Measurements from ENCODE around the gene IGF1.
A peak's percentile ranks its signal among the peaks of the same experiment; 100 is the strongest.

Gene IGF1

DNA sequence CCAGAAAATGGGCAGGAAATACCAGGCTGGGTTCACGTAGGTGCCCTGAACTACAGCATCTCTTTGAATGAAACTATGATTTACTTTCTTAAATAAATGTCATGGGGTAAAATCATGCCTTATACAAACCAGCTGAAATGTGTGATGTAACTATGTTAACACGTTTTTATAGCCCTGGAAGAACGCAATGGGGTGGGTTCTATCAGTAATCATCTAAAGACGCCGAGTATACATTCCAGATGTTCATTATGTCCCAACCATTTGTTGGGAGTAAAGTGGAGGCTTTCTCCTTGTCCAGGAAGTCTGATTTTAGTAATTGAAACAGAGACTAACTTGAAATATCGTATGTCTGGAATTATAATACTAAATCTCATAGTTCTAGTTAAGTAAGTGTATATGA lies 16.2 kb upstream of the IGF1 start:
- DNase-seq = no peak

DNA sequence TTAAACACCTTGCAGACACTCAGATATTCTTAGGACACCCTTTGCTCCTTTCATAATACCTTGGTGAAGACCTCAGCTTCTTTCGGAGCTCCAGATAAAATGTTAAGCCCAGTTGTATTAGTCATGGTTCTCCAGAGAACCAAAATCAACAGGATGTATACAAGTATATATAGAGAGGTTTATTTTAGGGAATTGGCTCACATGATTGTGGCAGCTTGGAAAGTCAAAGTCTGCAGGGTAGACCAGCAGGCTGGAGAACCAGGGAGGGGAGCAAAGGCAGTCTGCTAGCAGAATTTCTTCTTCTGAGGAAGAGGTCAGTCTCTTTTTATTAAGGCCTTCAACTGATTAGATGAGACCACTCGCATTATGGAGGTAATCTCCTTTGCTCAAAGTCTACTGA lies 6.9 kb upstream of the IGF1 start:
- DNase-seq = no peak

DNA sequence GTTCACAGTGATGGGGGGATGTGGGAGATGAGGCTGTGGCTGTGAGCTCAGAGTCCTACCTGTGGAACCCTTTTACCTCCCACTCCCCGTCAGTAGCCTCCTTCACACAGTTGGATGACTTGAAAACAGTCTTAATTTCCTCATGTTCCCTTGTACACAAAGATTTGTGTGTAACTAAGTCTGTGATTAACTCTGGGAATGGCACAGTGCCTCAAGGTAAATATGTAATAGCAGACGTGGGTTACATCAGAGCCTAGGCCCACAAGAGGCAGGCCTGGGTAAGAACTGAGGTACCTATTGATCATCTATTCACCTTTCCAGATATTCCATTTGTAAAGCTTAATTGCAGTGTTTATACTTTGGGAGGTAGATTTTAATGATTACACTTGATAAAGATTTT lies 5.8 kb upstream of the IGF1 start:
- DNase-seq = no peak

DNA sequence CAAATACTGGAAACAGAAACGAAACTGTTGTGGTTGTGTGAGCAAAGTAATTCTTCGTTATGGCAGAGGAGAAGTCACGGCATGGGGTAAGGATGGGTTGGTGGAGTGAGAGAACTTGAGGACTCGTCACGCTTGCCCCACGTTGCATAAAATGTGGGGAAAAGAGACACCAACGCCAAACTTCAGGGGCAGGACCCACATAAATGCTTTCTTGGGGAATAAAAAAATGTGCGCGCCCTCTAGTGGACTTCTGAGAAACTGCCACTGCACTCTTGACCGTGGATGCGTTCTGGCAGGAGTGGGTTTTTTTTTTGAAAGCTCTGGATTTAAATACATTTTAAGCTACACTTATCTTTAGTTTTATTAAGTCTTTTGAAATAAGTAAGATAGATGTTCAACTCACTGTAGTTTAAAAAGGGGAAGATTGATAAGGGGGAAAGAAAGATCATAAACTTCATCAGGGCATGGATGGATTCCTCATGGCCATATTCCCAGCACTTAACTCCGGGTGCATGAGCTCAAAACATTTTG lies 4.1 kb upstream of the IGF1 start:
- DNase-seq = peak; percentile 14

DNA sequence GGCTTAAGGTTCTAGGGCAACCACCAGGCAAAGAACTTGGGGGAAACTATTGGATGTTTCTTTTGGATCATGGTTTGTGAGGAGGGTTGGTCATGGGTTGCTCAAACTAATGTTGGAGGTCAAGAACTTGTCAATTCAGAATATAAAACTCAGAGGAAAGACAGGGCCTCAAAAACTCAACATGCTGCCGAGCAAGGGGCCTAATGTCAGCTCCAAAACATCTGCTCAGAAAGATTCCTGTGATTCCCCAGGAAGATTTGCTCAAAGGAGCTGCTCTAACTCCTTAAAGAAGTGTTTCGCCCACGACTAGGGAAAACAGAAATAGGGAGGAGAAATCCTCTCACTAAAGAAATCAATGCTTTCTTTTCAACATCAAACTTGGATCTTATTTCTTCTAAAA lies 3.7 kb upstream of the IGF1 start:
- DNase-seq = no peak

DNA sequence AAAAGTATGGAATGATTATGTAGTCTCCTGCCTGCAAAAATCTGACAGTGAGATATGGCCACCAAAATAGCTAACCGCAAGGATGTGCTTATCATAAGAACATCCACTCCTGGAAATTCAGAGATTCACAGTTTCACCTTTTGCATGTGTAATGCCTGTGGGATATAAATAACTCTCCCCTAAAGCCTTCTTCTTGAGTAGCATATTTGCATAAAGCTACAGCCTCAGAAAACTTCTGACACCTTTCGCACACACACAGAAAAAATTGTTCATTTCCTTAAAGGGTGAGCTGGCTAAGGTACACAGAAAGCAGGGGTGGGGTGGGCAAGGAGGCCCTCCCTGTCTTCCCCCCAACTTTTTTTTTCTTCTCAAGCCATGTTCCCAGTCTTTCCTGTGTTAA lies 3.1 kb upstream of the IGF1 start:
- no peak for DNase-seq

DNA sequence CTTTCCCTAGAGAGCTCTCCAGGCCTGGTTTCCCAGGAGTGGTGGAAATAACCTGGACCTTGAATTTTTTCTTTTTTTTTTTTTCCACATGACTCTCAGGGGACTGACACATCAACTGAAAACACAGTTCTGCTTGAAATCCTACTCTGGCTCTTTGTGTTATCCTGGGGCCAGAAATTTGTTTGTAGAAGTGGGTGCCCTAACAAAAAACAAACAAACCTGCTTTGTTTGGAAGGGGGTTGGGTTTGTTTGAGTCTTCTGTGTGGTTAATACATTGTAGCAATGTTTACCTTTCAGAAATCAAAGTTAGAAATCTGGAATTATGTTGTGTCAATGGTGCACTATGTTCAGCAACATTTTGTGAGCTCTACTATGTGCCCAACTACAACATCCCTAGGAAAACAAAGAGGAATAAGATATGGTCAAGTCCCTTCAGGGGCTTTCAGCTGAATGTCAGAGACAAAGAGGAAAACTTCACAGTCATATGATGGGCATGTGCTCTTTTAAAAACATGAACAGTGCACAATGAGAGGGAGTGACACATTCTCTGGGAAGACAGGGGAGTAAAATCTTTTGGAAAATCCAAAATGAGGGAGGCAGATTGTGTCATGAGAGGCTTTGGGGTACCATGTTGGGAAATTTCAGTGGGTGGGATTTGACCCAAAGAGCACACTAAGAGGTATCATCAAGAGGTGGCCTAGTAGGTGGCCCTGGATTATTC lies 1.5 kb upstream of the IGF1 start:
- DNase-seq = no peak

DNA sequence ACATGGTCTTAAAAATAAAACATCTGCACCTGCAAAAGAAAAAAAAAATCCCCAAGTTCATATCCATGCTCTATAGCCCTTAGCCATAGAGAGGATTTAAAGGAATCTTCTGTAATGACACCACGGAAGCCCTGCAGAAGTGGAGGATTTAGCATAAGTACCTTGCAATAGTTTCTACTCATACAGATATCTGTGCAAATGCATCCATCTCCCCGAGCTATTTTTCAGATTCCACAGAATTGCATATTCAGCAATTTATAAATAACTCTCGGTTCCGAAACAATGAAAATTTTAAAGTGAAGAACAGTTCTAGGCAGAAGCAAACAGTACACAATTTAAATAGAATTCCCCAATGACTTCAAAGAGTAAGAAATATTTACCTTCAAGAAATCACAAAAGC lies 424 bp downstream of the IGF1 start:
- DNase-seq = no peak

DNA sequence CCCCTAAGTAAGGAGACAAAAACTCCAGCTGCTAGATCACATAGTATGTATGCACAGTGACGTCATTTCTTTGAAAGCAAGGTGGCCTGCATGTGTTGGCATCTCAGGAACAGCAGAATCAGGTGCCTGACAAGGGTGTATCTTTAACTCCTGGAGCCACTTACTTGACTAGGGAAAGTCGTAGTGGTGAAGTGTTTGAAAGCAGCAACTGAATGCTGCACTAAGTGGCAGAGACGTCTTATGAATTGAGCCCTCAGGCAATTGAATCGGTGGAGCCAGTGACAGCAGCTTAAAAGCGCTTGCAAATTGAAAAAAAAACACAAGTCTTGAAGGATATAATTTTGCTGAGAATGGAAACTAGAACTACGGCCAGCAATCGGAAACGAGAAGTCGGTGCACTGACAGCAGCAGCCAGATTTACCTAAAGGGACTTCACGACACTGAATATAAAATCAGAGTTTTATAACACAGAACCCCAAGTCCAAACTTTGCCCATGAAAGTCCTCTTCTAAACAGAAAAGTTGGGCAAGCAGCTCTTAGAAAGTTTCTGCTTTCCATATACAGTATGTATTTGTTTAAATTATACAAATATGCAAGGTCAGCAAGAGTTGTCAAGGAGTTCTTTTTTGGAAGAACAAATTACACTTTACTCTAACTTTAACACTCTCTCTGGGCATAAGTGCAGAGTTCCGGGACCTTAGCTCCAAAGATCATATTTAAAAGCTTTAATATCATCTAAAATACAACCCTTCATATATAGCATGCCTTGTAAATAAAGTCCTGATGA lies 1.1 kb downstream of the IGF1 start:
- no peak for DNase-seq

DNA sequence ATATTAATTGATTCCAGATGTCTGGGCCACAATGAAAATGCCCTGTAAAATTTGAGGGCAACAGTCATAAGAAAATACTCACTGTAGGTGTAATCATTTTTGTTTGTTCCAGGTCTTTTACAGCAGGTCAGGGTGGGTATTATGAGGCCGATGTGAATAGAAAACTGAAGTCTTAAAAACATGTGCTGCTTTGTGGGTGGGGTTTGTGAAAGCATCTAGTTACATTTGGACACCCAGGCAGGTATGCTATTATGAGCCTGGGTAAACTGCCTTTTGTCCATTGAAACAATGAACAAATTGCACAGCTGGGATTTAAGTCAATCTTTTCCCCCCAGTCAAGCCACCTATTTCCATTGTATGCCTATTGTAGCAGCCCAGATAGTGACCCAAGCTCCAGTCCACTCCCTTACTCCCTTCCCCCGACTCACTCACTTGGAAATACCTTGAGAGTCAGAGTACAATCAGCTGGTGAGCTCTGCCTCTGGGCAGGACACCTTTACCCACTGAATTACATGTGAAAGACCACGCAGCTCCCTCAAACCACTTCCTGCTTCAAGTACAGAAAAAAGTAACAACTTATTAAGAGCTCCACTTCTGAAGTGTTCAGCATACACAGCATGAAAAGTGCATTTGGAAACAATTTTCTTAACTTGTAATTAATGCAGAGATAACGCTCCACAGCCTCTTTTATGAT lies 1.8 kb downstream of the IGF1 start:
- peak; percentile 8 for DNase-seq

DNA sequence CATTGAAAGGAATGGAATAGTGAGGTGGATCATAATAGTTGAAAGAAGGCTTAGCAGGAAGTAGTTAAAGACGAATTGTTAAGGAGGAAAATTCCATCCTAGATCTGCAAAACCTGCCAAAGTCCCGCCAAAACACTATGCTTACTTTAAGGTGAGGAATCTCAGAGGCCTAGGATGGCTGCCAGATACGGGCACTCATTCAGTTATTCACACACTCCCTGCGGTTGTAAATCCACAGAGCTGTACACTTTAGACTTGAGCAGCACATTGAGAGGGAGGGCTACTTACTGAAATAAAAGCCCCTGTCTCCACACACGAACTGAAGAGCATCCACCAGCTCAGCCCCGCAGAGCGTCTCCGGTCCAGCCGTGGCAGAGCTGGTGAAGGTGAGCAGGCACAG lies 5.0 kb downstream of the IGF1 start:
- no peak for DNase-seq

DNA sequence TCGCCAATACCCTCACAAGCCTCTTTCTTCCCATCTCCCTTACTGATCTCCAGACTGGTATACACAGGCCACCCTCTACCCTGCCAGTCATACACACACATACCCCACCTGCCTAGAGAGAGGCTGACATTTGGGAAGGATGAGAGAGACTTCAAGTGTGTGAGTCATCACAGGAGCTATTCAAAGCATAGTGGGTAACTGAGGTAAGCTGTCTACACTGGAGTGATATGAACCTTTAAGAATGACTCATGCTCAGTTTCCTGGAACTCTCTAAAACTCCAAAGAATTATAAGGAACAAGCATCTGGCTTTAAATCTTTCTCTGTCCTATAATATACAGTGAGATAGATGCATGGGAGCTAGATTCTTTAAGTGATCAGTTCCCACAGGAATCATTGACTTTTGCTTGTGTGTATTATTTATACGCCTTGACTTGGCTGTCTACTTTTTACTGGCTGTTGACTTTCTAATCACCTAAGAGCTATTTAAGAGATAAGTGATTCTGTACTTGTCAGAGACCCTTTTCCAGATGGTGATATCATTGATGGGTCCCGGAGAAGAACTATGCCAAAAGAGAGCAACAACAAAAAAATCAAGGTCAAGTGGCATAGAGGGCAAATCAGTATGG lies 5.8 kb downstream of the IGF1 start:
- no peak for DNase-seq

DNA sequence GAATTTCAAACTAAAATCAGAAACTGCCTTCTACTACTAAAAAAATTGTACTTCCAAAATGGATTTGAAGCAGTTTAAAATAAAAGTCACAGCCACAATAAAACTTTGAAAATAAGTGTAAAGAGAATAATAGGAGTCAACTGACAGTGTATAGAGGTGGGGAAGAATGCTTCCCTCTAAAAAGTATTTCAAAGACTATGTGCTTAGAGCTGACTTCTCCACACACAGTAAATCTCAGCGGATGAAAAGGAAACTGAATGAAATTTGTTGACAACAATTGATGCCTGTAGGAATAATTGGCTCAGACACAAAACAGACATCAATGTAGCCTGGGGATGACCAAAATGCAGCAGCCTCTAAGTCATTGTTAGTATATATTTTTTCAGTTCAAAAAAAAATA lies 7.9 kb downstream of the IGF1 start:
- DNase-seq = no peak

DNA sequence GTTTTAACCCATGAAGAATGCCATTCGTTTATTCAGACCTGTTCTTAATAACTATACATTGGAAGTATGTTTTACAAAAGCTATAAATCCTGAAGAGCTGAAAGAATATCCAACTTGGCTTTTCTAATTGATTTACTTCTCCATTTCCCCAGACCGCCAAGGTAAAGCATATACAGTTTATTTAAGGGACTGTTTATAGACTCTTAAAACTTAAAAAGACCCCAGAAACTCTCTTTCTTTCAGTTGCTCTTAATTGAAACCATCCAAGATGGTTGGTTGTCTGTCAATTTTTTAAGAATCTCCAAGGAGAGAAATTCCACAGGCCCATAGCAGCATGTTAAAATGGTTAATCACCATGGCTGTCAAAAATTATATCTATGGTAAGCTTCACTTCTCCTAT lies 8.8 kb downstream of the IGF1 start:
- no peak for DNase-seq

DNA sequence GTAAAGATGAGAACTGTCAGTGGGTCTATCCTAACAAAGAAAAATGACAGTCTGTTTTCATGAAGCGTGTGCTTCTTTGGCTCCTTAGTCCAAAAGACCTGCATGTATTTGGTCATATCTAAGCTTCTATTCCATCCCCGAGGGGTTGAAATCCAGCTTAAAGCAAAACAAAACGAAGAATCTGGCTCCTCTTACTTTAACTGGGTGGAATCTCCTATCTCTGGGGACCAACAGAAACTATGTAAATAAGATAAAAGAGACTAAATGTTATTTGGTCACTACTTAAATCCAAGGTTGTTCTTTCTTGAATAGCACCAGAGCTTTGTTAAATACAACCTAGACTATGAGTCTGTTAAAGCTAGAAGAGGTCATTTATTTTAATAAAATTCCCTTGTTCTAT lies 9.4 kb downstream of the IGF1 start:
- no peak for DNase-seq

DNA sequence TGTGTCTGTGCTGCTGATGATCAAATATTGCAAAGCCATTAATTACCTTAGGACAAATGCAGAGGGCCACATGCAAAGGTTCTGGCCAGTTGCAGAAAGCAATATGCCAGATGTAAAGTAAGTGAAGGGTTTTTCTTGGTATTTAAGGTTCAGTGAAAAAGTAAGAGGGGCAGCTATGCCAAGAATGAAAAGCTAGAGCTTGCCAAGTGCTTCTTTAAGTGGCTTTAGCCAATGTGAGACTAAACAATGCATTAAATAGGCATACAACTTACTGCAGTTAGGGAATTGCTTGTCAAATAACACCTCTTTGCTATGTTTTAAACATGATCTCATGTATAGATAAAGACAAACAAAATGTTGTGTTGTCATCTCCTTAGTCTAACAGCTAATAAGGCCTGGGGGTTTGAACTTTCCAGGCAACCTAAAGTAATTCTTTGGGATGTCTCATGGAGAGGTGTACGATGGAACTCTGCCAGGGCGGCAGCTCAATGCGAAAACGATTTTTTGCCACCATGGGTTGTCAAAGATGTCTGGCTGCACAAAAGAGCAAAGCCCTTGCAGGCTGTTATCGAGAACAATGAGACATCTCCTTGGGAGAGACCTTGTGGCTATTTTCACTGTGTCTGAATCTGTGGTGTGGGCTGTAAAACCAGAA lies 12.0 kb downstream of the IGF1 start:
- no peak for DNase-seq

DNA sequence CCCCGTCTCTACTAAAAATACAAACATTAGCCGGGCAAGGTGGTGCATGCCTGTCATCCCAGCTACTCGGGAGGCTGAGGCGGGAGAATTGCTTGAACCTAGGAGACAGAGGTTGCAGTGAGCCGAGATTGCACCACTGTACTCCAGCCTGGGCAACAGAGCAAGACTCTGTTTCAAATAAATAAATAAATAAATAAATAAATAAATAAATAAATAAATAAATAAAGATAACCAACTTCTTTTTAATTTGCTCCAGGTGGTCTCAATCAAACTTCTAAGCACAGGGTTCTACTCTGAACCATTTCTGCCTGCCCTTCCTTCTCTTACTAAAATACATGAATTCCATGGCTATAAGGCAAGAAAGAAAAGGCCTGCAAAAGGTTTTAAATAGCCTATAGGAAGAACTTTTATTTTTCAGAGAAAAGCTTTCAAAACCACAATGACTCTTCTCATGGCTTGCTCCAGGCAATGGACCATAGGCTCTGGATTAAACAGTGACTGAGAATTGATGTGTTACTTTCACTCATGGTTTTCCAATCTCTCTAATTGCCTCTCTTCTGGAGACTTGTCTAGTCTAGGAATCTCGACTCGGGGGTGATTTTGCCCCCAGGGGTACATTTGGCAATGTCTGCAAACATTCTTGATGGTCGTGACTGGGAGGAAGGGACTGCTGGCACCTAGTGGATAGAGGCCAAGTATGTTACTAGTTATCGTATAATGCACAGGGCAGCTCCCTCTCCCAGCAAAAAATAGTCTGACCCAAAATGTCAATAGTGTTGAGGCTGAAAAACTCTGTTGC lies 14.4 kb downstream of the IGF1 start:
- no peak for DNase-seq

DNA sequence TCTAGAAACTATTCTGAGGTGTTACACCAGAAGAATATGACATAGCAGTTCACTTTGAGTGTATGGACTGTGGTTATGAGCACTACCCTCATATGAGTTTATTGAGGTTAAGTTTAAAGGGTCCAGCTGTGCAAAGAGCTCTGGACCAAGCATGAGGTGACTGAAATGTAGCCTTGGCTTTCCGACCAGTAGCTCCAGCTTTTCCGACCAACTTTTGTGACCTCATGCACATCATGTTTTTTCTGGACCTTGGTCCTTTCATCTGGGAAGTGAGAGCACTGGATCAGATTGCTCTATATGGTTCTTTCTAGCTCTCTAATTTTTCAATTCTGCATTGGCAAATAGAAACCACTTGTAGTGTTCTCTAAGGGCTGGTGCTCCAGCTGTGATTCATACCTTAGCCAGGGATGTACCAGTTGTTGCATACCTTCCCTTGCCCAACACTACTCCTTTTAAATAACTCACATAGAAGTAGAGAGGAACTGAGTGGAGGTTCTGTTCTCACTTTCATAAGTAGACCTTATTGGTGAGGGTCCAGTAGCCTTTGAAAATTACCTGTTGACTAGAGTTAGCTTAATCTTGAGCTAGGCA lies 16.6 kb downstream of the IGF1 start:
- no peak for DNase-seq

DNA sequence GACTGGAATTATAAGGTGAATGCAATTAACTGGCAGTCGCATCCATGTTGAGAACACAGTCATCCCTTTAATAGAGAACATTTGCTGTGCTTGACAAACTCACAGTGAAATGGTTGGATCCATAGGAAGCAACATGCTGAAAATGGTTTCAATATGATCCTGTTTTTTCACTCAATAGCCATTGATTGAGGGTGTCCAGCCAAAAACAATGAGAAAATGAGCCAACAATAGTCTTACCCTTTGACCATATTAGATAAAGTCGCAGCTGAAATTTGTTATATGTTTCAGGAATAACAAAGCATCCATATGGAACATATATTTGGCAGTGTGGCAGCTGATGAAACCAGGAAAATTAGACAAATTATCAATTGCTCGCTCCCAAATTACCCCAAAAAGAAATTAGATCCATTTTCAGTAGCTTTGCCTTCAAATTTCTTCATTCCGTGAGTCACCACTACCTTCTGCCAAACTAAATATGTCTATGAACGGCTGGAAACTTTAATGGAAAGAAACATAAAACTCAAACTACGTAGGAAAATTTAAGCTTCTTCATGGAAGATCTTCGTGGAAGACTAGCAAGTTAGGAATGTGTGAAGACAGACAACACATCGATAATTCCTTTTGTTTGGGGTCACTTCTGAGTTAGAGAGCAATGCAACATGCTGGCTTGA lies 17.4 kb downstream of the IGF1 start:
- no peak for DNase-seq

DNA sequence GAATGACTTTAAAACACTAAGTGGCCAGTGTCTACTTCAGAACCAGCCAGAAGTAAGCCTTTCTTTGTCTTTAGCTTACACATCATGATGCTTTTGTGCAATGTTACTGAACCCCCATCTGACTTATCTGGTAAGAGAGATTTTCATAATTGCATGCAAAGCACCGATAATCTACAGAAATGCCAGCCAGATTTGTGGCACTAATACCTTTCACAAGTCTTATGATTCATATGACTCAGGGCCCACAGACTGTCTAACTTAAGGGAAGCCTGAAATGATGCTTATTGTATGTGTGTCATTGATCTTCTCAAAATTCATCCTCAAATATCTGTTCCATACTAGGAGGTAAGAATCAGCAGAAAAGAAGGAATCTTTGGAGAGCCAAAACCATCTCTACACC lies 18.0 kb downstream of the IGF1 start:
- DNase-seq = no peak

DNA sequence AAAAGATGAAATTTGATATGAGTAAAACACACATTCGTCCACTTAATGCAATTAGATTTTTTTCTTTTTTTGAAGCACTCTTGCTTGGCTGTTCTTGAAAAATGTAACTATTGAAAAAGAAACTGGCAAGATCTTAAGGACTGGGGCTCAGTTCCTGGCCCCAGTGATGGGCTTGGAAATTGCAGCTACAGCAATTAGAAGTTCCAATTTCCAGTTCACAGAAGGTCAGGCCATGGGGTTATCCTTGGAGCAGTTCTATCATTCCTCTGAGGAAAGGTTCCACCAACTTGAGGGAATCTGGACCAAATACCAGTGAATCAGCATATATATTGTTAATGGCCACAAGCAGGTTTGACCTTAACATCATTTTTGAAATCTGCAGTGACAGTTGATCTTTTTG lies 18.9 kb downstream of the IGF1 start:
- no peak for DNase-seq
